DOHH2 (cell line): ENCODE results near the gene HIVEP3.

Source experiments
- EZH2phosphoT487 ChIP-seq: fragments of 200-600 bp; sonication (generic); IDR thresholded peaks from 2 replicates; pipeline ENCODE4 v1.6.1; 2017; ENCODE audit warnings: borderline replicate concordance, mild to moderate bottlenecking, antibody characterized with exemption, low read length, moderate library complexity, mixed read lengths
- TF ChIP-seq, protein P1 (sequence below): fragments of 200-600 bp; sonication (generic); IDR thresholded peaks from one replicate; pipeline ENCODE4 v1.5.1; 2014; ENCODE audit warnings: antibody characterized with exemption, mild to moderate bottlenecking, low read depth, low read length; ENCODE audit not compliant: poor library complexity, severe bottlenecking

DNA sequence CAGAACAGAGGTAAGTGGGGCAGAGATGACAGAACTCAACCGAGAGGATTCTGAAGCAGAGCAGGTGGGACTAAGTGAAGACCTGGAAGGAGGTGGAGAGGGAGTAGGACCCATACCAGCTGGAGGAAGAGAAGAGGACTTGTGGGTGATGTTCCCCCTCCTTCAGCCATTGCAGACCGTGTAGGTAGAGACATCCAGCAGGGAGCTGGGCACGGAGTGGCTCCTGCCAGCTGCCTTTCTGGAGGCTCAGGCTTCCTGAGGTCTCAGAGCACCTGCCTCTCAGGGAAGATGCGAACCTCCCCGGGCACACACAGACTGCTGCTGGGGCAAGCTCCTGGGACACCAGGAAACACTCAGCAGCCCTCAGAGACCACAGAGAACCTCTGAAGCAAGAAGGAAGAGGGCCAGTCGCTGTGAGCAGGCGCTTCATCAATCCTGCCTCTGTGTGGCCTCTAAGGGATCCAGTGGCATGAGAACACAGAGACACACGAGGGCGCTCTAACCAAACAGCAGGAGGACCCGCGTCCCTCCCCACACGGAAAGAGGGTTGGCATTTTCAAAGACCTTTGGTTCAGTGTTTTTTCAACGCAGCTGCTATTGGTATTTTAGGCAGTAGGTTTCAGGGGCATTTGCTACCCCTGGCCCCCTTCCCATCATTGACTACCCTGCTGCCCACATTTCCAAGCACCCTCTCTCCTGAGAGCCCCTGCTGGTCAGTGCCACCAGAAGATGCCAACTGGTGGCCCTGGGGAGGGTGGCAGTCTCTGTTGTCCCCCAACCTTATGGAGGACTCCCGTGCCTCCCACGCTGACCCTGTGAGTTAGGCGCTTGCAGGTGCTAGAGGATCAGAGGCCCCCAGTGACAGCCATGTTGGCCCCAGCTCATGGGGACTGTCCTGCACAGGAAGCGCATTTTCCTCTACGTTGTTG is 344.7 kb downstream of the HIVEP3 start:
- TF ChIP-seq, protein P1, sequence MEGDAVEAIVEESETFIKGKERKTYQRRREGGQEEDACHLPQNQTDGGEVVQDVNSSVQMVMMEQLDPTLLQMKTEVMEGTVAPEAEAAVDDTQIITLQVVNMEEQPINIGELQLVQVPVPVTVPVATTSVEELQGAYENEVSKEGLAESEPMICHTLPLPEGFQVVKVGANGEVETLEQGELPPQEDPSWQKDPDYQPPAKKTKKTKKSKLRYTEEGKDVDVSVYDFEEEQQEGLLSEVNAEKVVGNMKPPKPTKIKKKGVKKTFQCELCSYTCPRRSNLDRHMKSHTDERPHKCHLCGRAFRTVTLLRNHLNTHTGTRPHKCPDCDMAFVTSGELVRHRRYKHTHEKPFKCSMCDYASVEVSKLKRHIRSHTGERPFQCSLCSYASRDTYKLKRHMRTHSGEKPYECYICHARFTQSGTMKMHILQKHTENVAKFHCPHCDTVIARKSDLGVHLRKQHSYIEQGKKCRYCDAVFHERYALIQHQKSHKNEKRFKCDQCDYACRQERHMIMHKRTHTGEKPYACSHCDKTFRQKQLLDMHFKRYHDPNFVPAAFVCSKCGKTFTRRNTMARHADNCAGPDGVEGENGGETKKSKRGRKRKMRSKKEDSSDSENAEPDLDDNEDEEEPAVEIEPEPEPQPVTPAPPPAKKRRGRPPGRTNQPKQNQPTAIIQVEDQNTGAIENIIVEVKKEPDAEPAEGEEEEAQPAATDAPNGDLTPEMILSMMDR: peak; percentile 79
- no peak for TF ChIP-seq EZH2phosphoT487
